H1 (cell line): ENCODE measurements around the gene LYPD6B. TPM values are rescaled to one million over a fixed set of nuclear protein-coding genes. Genes with fewer than 3 reads are reported as not detected.

Experiments
- CTCF ChIA-PET: fragments of 300-600 bp; sonication (Branson Sonifier 250); formaldehyde crosslinking; loops from one replicate; lab custom pipeline; 2021; ENCODE audit not compliant: partially characterized antibody; lab: Charles Lee
- POLR2A ChIA-PET: fragments of 300-600 bp; sonication (Branson Sonifier 250); formaldehyde crosslinking; loops from one replicate; lab custom pipeline; 2021; ENCODE audit warnings: inconsistent platforms; ENCODE audit not compliant: partially characterized antibody; lab: Charles Lee
- DNase-seq, 2 experiments: peaks; one replicate each; pipeline versions ENCODE4 v3.0.0 to v3.0.0-alpha.2; 2010 to 2022; ENCODE audit warnings: low spot score in 2 of 2, low read depth in 1 of 2, mixed read lengths in 1 of 2
- FAIRE-seq: peaks from 2 replicates; lab custom pipeline; 2011; peaks lifted over from hg19 to GRCh38; lab: Jason Lieb, UNC
- H2AFZ ChIP-seq: 2 replicates; pipeline ENCODE4 v1.8.1; 2012; ENCODE audit warnings: low read length, inconsistent platforms
- H2AK5ac ChIP-seq: 2 replicates; pipeline ENCODE4 v1.6.1; 2013; ENCODE audit warnings: low read depth, low read length
- H2BK120ac ChIP-seq: replicated peaks from 2 replicates; pipeline ENCODE3; 2013; ENCODE audit warnings: low read depth, low read length, inconsistent platforms
- H2BK12ac ChIP-seq: 2 replicates; pipeline ENCODE4 v1.6.1; 2013; ENCODE audit warnings: low read depth, low read length
- H2BK15ac ChIP-seq: 2 replicates; pipeline ENCODE4 v1.6.1; 2013; ENCODE audit warnings: low read length
- H2BK20ac ChIP-seq: 2 replicates; pipeline ENCODE4 v1.6.1; 2013; ENCODE audit warnings: low read length
- H2BK5ac ChIP-seq: 2 replicates; pipeline ENCODE4 v1.6.1; 2013; ENCODE audit warnings: low read depth, low read length
- H3K14ac ChIP-seq: 2 replicates; pipeline ENCODE4 v1.6.1; 2013; ENCODE audit warnings: inconsistent platforms; ENCODE audit not compliant: insufficient read length
- H3K18ac ChIP-seq: 2 replicates; pipeline ENCODE4 v1.6.1; 2013; ENCODE audit warnings: low read length; ENCODE audit errors: extremely low read depth
- H3K23ac ChIP-seq: 2 replicates; pipeline ENCODE4 v1.6.1; 2013; ENCODE audit warnings: inconsistent platforms; ENCODE audit not compliant: insufficient read length
- H3K23me2 ChIP-seq: 2 replicates; pipeline ENCODE4 v1.6.1; 2013; ENCODE audit warnings: low read depth, low read length
- H3K27ac ChIP-seq: 2 replicates; pipeline ENCODE4 v1.6.1; 2011; ENCODE audit warnings: low read depth, low read length, inconsistent platforms
- H3K27me3 ChIP-seq, 4 experiments: replicated peaks in 1 of 4; 1 replicate in 1 of 4; 2 replicates in 3 of 4; pipeline versions ENCODE4 v1.6.1 to v1.8.1; 2011 to 2013; ENCODE audit warnings: low read length in 3 of 4, mild to moderate bottlenecking in 3 of 4, inconsistent platforms in 2 of 4, mixed read lengths in 2 of 4, moderate library complexity in 1 of 4; ENCODE audit not compliant: control insufficient read depth in 3 of 4, insufficient read depth in 3 of 4; ENCODE audit errors: extremely low read depth in 1 of 4
- H3K36me3 ChIP-seq, 4 experiments: 2 replicates each; pipeline versions ENCODE4 v1.6.1 to v1.8.1; 2011 to 2013; ENCODE audit warnings: mild to moderate bottlenecking in 4 of 4, low read length in 3 of 4, moderate library complexity in 2 of 4, control low read depth in 1 of 4, inconsistent platforms in 1 of 4; ENCODE audit not compliant: insufficient read depth in 4 of 4, control insufficient read depth in 2 of 4
- H3K4ac ChIP-seq: replicated peaks from 2 replicates; pipeline ENCODE3; 2013; ENCODE audit warnings: low read length, low read depth, mixed read lengths, inconsistent platforms; ENCODE audit not compliant: insufficient read length
- H3K4me1 ChIP-seq, 4 experiments: replicated peaks in 1 of 4; 1 replicate in 1 of 4; 2 replicates in 3 of 4; pipeline versions ENCODE4 v1.6.1 to v1.8.1; 2011 to 2013; ENCODE audit warnings: low read length in 3 of 4, inconsistent platforms in 2 of 4, mixed read lengths in 1 of 4; ENCODE audit not compliant: insufficient read depth in 4 of 4, control insufficient read depth in 3 of 4
- H3K4me2 ChIP-seq, 2 experiments: 2 replicates each; pipeline versions ENCODE4 v1.6.1 to v1.8.1; 2011 to 2013; ENCODE audit warnings: low read depth in 2 of 2, low read length in 2 of 2, control low read depth in 1 of 2, inconsistent platforms in 1 of 2, mild to moderate bottlenecking in 1 of 2; ENCODE audit not compliant: insufficient read depth in 1 of 2
- H3K4me3 ChIP-seq, 4 experiments: fragments of 200-600, 300-600 bp in 1 of 4; sonication (generic), shearing (Covaris generic), sonication (Bioruptor Twin) in 1 of 4; 2 replicates each; pipeline versions ENCODE4 v1.5.1 to v1.8.1; 2011 to 2016; ENCODE audit warnings: low read length in 4 of 4, low read depth in 3 of 4, control low read depth in 2 of 4, inconsistent platforms in 2 of 4, mild to moderate bottlenecking in 2 of 4, mixed read lengths in 1 of 4, moderate library complexity in 1 of 4; ENCODE audit not compliant: insufficient read depth in 2 of 4; ENCODE audit errors: extremely low read depth in 1 of 4
- H3K56ac ChIP-seq: replicated peaks from 2 replicates; pipeline ENCODE3; 2013; ENCODE audit warnings: low read depth, mild to moderate bottlenecking, mixed read lengths, low read length, inconsistent platforms; ENCODE audit not compliant: insufficient read length
- H3K79me1 ChIP-seq: 2 replicates; pipeline ENCODE4 v1.6.1; 2013; ENCODE audit warnings: low read depth, low read length, control low read depth
- H3K79me2 ChIP-seq, 2 experiments: 2 replicates each; pipeline versions ENCODE4 v1.6.1 to v1.8.1; 2012 to 2013; ENCODE audit warnings: low read length in 2 of 2, mild to moderate bottlenecking in 2 of 2, inconsistent platforms in 1 of 2; ENCODE audit not compliant: insufficient read depth in 2 of 2, control insufficient read depth in 1 of 2
- H3K9ac ChIP-seq, 4 experiments: replicated peaks in 1 of 4; 1 replicate in 1 of 4; 2 replicates in 3 of 4; pipeline versions ENCODE4 v1.6.1 to v1.8.1; 2011 to 2013; ENCODE audit warnings: low read depth in 3 of 4, low read length in 3 of 4, control low read depth in 2 of 4, mild to moderate bottlenecking in 2 of 4, moderate library complexity in 2 of 4, inconsistent platforms in 1 of 4; ENCODE audit errors: extremely low read depth in 1 of 4
- H3K9me3 ChIP-seq, 2 experiments: 2 replicates each; pipeline versions ENCODE4 v1.6.1 to v1.8.1; 2012 to 2013; ENCODE audit warnings: mild to moderate bottlenecking in 2 of 2, moderate library complexity in 2 of 2, control low read depth in 1 of 2, inconsistent platforms in 1 of 2, low read depth in 1 of 2, low read length in 1 of 2, mixed read lengths in 1 of 2; ENCODE audit not compliant: insufficient read depth in 2 of 2
- H4K20me1 ChIP-seq, 2 experiments: replicated peaks in 1 of 2; 2 replicates each; pipeline versions ENCODE3 to v1.8.1; 2011 to 2013; ENCODE audit warnings: inconsistent platforms in 2 of 2, low read length in 2 of 2, mild to moderate bottlenecking in 1 of 2; ENCODE audit not compliant: insufficient read depth in 2 of 2, control insufficient read depth in 1 of 2
- H4K5ac ChIP-seq: 2 replicates; pipeline ENCODE4 v1.6.1; 2013; ENCODE audit warnings: low read length, low read depth, mixed read lengths, inconsistent platforms; ENCODE audit not compliant: insufficient read length
- H4K8ac ChIP-seq: 2 replicates; pipeline ENCODE4 v1.8.0; 2013; ENCODE audit warnings: mild to moderate bottlenecking, moderate library complexity, low read length, inconsistent platforms; ENCODE audit not compliant: insufficient read depth; ENCODE audit errors: extremely low read depth
- H4K91ac ChIP-seq: replicated peaks from 2 replicates; pipeline ENCODE3; 2013; ENCODE audit warnings: low read length, mixed read lengths, inconsistent platforms; ENCODE audit not compliant: insufficient read length
- BCL11A ChIP-seq, 2 experiments: IDR thresholded peaks; one replicate each; pipeline ENCODE4 v1.6.1; 2011; ENCODE audit warnings: low read depth in 2 of 2, low read length in 2 of 2, mild to moderate bottlenecking in 2 of 2
- CBX5 ChIP-seq: fragments of 300-800, 300-1000 bp; sonication (generic); IDR thresholded peaks from 2 replicates; pipeline ENCODE4 v1.7.1; 2016; ENCODE audit warnings: antibody characterized with exemption, low read length, low read depth
- CBX8 ChIP-seq: fragments of 300-800, 300-1000 bp; sonication (generic); IDR thresholded peaks from 2 replicates; pipeline ENCODE4 v1.7.1; 2016; ENCODE audit warnings: low read depth, low read length, borderline replicate concordance
- CTBP2 ChIP-seq: IDR thresholded peaks from 2 replicates; pipeline ENCODE4 v1.7.0; 2011; ENCODE audit warnings: borderline replicate concordance, mild to moderate bottlenecking, moderate library complexity, mixed read lengths, low read length; ENCODE audit not compliant: insufficient read depth, insufficient read length
- GTF2F1 ChIP-seq: IDR thresholded peaks from 2 replicates; pipeline ENCODE4 v1.6.1; 2012; ENCODE audit warnings: low read depth, low read length, improper control_type of control experiment, borderline replicate concordance
- JUN ChIP-seq: IDR thresholded peaks from 2 replicates; pipeline ENCODE4 v1.6.1; 2011; ENCODE audit warnings: low read depth, mild to moderate bottlenecking, improper control_type of control experiment, low read length
- JUND ChIP-seq: IDR thresholded peaks from 2 replicates; pipeline ENCODE4 v1.6.1; 2011; ENCODE audit warnings: mild to moderate bottlenecking, improper control_type of control experiment, low read length
- KDM5A ChIP-seq: fragments of 200-600 bp; IDR thresholded peaks from 2 replicates; pipeline ENCODE4 v1.7.1; 2012; ENCODE audit warnings: mild to moderate bottlenecking, low read length, inconsistent platforms, mixed read lengths
- NANOG ChIP-seq: IDR thresholded peaks from 2 replicates; pipeline ENCODE4 v1.6.1; 2011; ENCODE audit warnings: low read length, low read depth, mild to moderate bottlenecking, inconsistent platforms; ENCODE audit not compliant: insufficient read depth, poor library complexity, severe bottlenecking
- PHF8 ChIP-seq: fragments of 200-600 bp; sonication (generic); conservative IDR thresholded peaks from 2 replicates; pipeline ENCODE4 v1.7.1; 2012; ENCODE audit warnings: low read depth, mild to moderate bottlenecking, inconsistent platforms, low read length, moderate library complexity
- SP2 ChIP-seq: IDR thresholded peaks from 2 replicates; pipeline ENCODE4 v1.6.1; 2012; ENCODE audit warnings: mild to moderate bottlenecking, low read length, inconsistent platforms
- SRF ChIP-seq: IDR thresholded peaks from 2 replicates; pipeline ENCODE4 v1.6.1; 2011; ENCODE audit warnings: mild to moderate bottlenecking, low read depth, low read length, moderate library complexity
- TEAD4 ChIP-seq: IDR thresholded peaks from 2 replicates; pipeline ENCODE4 v1.6.1; 2012; ENCODE audit warnings: low read depth, low read length, inconsistent platforms, mixed read lengths
- WGBS, 2 experiments: shearing (Covaris generic) in 1 of 2; methylation state at CpG; one replicate each; pipeline versions ENCODE4 v1.1.6 to v1.1.7; 2013 to 2015; ENCODE audit warnings: low lambda C conversion rate in 2 of 2, mixed read lengths in 2 of 2, inconsistent platforms in 1 of 2, low coverage in 1 of 2, missing lambda C conversion rate in 1 of 2; ENCODE audit not compliant: insufficient replicate concordance in 2 of 2, insufficient coverage in 1 of 2, insufficient read length in 1 of 2; ENCODE audit errors: extremely low coverage in 1 of 2, missing lambda C conversion rate in 1 of 2; 5-methylcytosine and 5-hydroxymethylcytosine counted together
- polyA plus RNA-seq, 7 experiments: library from polyadenylated mRNA; depleted of rRNA in 3 of 7; stranded (reverse) in 5 of 7; unstranded in 2 of 7; fragments of >200 nt in 5 of 7; fragments of 200-250 nt in 2 of 7; gene quantifications; 1 replicate in 5 of 7; 2 replicates in 1 of 7; 4 replicates in 1 of 7; pipeline versions ENCODE4 v1.2.1 to v1.2.3, GENCODE V29; 2011 to 2013; ENCODE audit warnings: missing spikeins in 2 of 7, mixed read lengths in 2 of 7
- total RNA-seq: library from RNA; stranded (reverse); fragmentation: NEBNext Ultra II Directional; extraction: Animal tissue kit (Norgen Biotek cat#: 25700); gene quantifications from 2 replicates; pipeline ENCODE4 v1.2.1, GENCODE V29; 2021

Gene LYPD6B
- total and polyA plus RNA-seq, 2 of the 8 experiments (the other 6 are each of a cell fraction or from before 2014, with no cell fraction given) = 2.2 to 3.5 TPM

GRCh38 chr2:149213764-149214493 lies 175.4 kb downstream of the LYPD6B start:
- Histone ChIP-seq H3K4me3 (no peak overlapping the region), H3K4me1 (peaks cover 0 to 5% (median 0%) of the 10 kb centered on the region in 4 experiments; a peak in 1 of 7 replicates)
- TF ChIP-seq CBX8 = no peak
- no peak for TF ChIP-seq SRF
- TF ChIP-seq PHF8 = no peak
- TF ChIP-seq KDM5A = no peak
- TF ChIP-seq GTF2F1 = no peak
- no peak for TF ChIP-seq NANOG
- TF ChIP-seq BCL11A (IDR thresholded peaks at IDR 0.05; ENCODE audit: low read depth in 2 of 2, low read length in 2 of 2) = no peak
- TF ChIP-seq CBX5 = no peak
- no peak for TF ChIP-seq CTBP2
- TF ChIP-seq JUN = no peak
- TF ChIP-seq SP2 = no peak
- TF ChIP-seq JUND = no peak
- TF ChIP-seq TEAD4 = no peak

More at GRCh38 chr2:149213764-149214493, 175.4 kb downstream of the LYPD6B start:
- Histone ChIP-seq H3K4me2 (no peak overlapping the region), H3K4ac (no peak overlapping the region), H2BK12ac (no peak overlapping the region), H3K23ac (no peak overlapping the region), H3K56ac (no peak overlapping the region), H2BK15ac (no peak overlapping the region), H2AK5ac (no peak overlapping the region), H3K9me3 (no peaks in the 10 kb centered on the region; a peak in 1 of 4 replicates), H3K79me1 (no peaks in the 10 kb centered on the region), H4K5ac (no peak overlapping the region), H2BK5ac (no peak overlapping the region), H3K79me2 (no peaks in the 10 kb centered on the region), H3K23me2 (no peaks in the 10 kb centered on the region), H3K36me3 (no peaks in the 10 kb centered on the region), H3K18ac (no peak overlapping the region), H3K27me3 (no peaks in the 10 kb centered on the region), H3K14ac (no peak overlapping the region), H2BK120ac (no peak overlapping the region), H2AFZ (no peak overlapping the region), H3K27ac (no peak overlapping the region), H4K8ac (no peak overlapping the region), H2BK20ac (no peak overlapping the region), H4K20me1 (no peaks in the 10 kb centered on the region), H4K91ac (no peak overlapping the region), H3K9ac (no peak overlapping the region)
- DNase-seq (no peak), FAIRE-seq (no peak)
- ChIA-PET CTCF (no interaction called here), POLR2A (no interaction called here)
- WGBS, 2 experiments = 89% methylated on average over 4 of the region's 4 CpGs; no CpG with 5 or more reads in 1 of the 2 experiments
